ACC112 (cell line): ENCODE data around the gene CLSTN2.

Experiments
- H2AFZ ChIP-seq: fragments of 200-600 bp; sonication (generic); one replicate; pipeline ENCODE4 v1.6.0; 2017; ENCODE audit warnings: antibody characterized with exemption, low read length; ENCODE audit not compliant: unreplicated experiment
- H3K27ac ChIP-seq: fragments of 200-600 bp; sonication (generic); 2 replicates; pipeline ENCODE4 v1.5.1; 2014; ENCODE audit warnings: low read depth, mild to moderate bottlenecking, antibody characterized with exemption, low read length, moderate library complexity
- H3K27me3 ChIP-seq: fragments of 200-600 bp; sonication (generic); 2 replicates; pipeline ENCODE4 v1.6.1; 2014; ENCODE audit warnings: mild to moderate bottlenecking, antibody characterized with exemption, low read length, moderate library complexity, mixed read lengths; ENCODE audit not compliant: insufficient read depth
- H3K36me3 ChIP-seq: fragments of 200-600 bp; sonication (generic); 2 replicates; pipeline ENCODE4 v1.6.1; 2016; ENCODE audit warnings: mild to moderate bottlenecking, antibody characterized with exemption, low read length, moderate library complexity, mixed read lengths; ENCODE audit not compliant: insufficient read depth
- H3K4me1 ChIP-seq: fragments of 200-600 bp; sonication (generic); one replicate; pipeline ENCODE4 v1.6.1; 2016; ENCODE audit warnings: low read length, mixed read lengths; ENCODE audit not compliant: insufficient read depth, unreplicated experiment, control insufficient read depth
- H3K4me3 ChIP-seq: fragments of 200-600 bp; sonication (generic); 2 replicates; pipeline ENCODE4 v1.5.1; 2014; ENCODE audit warnings: mild to moderate bottlenecking, low read depth, low read length
- H3K79me2 ChIP-seq: fragments of 200-600 bp; sonication (generic); one replicate; pipeline ENCODE4 v1.6.0; 2016; ENCODE audit warnings: low read length; ENCODE audit not compliant: control insufficient read depth, unreplicated experiment, insufficient read depth

Gene CLSTN2

DNA sequence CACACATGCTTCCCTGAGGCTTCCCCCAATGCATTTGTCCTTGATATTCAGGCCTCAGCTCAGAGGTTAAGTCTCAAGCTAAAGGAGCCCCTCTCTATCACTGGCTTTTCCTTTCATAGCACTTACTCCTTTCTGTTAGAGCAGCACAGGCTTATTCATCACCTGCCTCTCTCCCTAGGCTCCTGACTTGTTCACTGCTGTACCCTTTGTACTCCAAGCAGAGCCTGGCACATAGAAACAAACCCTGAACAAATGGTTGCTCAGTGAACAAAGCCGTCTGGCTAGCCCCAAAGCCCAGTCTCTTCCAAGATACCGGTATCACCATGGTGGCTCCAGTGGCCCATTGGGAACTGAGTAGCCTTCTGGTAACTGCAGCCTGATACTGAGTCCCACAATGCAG lies 511.7 kb downstream of the CLSTN2 start:
- Histone ChIP-seq H3K36me3 (no peaks in the 10 kb centered on the region), H3K4me1 (no peaks in the 10 kb centered on the region), H3K27me3 (no peaks in the 10 kb centered on the region), H3K4me3 (no peak overlapping the region), H2AFZ (no peak overlapping the region), H3K27ac (no peak overlapping the region), H3K79me2 (no peaks in the 10 kb centered on the region)

DNA sequence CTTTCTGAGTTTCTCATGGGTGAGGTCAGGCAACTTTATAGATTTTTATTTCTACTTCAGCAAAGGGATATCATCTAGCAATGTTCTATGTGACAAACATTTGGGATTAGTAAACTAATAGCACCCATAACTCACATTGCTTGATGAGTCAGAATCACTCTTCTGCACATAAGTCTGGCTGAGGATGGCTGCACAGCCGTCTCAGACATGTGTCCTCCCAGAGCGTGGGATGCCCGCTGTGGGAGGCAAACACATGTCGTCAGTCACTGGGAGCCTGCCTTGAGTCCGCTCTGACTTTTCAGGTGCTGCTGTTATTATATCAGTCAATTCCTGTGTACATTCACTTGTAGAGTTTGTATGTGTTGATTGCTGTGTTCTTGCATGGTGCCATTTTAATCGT lies 512.2 kb downstream of the CLSTN2 start:
- H3K27me3 ChIP-seq: no peaks in the 10 kb centered on the region
- H3K4me3 ChIP-seq: no peak overlapping the region
- no peaks in the 10 kb centered on the region for H3K4me1 ChIP-seq
- H2AFZ ChIP-seq: no peak overlapping the region
- H3K36me3 ChIP-seq: no peaks in the 10 kb centered on the region
- no peaks in the 10 kb centered on the region for H3K79me2 ChIP-seq
- no peak overlapping the region for H3K27ac ChIP-seq

DNA sequence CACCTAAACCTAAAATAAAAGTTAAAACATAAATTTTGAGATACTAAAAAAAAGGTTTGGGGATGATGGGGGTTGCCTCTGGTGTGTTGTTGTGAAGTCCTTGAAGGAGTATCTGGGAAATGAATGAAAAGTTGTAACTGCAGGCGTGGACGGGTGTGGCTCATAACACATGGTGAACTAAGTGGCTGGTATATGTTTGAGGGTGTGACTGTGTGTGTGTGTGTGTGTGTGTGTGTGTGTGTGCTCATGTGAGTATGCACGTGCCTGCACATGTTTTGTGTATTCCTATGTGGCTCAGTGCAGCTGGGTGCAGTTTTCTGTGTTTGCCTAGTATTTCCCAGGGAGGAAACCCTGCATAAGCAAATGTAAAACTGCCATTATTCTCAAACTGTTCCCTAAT lies 513.0 kb downstream of the CLSTN2 start:
- Histone ChIP-seq H3K27ac (no peak overlapping the region), H3K4me3 (no peak overlapping the region), H3K79me2 (no peaks in the 10 kb centered on the region), H2AFZ (no peak overlapping the region), H3K4me1 (no peaks in the 10 kb centered on the region), H3K36me3 (no peaks in the 10 kb centered on the region), H3K27me3 (no peaks in the 10 kb centered on the region)

DNA sequence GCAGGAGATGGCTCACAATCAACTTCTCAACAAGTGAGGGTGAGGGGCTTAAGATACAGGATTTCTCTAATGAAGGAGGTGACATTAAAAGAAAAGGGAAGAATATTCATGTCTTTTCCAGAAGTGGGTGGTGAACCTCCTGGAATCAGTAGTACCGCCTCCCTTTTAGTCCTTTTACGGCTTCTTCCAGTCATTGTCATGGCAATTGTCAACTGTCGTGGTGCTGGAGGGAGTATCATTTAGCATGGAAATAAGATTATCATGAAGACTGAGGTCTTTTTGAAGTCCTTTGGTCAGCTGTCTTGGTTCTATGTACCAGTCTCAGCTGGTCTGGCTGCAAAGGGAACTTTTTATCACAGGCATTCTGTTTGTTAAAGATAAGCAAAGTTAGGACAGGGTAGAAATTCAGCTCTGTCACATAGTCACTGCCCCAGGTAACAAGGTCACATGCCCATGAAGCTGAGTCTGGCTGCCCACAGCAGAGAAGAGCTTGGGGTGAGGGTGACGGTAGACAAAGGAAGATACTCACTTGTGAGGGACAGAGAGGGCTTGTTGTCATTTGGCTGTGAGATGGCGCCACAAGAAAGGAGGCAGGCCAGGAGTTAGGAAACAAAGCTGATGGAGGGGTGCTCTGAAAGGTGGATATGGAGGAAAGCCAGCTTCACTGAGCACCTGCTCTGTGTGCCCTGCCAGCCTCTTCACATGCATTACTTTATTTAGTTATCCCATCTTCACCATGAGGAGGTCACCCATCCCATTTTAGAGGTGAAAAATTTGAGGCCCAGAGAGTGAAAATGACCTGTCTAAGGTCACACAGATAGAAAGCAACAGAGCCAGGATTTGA lies 514.6 kb downstream of the CLSTN2 start:
- no peaks in the 10 kb centered on the region for H3K79me2 ChIP-seq
- no peaks in the 10 kb centered on the region for H3K36me3 ChIP-seq
- no peak overlapping the region for H3K4me3 ChIP-seq
- H3K4me1 ChIP-seq: no peaks in the 10 kb centered on the region
- no peaks in the 10 kb centered on the region for H3K27me3 ChIP-seq
- no peak overlapping the region for H3K27ac ChIP-seq
- H2AFZ ChIP-seq: no peak overlapping the region

DNA sequence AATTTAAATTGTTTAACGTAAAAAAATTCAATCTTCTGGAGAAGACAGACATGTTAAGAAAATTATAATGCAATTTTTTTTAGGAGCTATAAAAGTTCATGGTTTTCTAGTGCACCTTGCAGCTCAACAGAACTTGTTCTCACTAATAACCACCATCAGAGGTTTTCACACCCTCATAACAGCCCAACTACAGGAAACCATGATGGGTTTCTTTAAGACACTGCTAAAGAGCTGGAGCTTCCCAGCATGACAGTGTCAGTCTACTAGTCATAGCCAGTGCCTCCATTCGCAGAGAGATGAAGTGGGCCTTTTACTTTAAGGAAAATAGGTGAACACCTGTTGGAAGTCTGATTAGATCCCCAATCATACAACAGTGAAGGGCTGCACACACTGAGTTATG lies 518.8 kb downstream of the CLSTN2 start:
- Histone ChIP-seq H2AFZ (no peak overlapping the region), H3K27me3 (no peaks in the 10 kb centered on the region), H3K36me3 (no peaks in the 10 kb centered on the region), H3K4me1 (no peaks in the 10 kb centered on the region), H3K27ac (no peak overlapping the region), H3K79me2 (no peaks in the 10 kb centered on the region), H3K4me3 (no peak overlapping the region)

DNA sequence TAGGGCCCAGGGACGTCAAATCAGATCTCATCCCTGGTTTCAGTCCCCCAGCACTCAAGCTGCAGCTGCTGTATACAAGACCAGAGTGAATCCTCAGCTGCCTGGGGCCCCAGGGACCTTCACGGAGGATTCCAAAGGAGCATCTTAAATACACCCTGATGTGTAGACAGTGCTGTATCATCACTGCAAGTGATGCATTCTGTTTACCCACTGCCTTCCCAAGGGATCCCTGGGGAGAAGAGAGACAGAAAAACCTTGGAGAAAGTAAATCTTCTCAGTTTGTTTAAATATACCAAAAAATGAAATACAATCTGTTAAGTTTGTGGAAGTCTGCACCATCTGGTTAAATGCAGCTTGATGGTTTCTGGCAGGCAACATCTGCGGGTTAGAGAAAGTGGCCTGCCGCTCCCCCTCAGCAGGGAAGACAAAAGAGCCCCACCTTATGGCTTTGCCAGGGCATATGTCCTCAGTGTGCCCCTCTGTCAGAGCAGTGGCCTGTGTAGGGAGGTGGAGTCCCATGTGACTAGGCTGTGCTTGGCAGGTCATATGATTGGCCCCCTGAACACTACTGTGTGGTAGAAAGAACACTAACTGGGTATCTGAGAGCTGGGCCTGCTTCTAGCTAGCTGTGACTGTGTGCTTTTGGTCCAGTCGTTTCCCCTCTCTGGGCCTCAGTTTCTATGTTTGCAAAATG lies 520.7 kb downstream of the CLSTN2 start:
- H3K4me3 ChIP-seq: no peak overlapping the region
- no peak overlapping the region for H3K27ac ChIP-seq
- H3K4me1 ChIP-seq: no peaks in the 10 kb centered on the region
- no peaks in the 10 kb centered on the region for H3K27me3 ChIP-seq
- no peak overlapping the region for H2AFZ ChIP-seq
- no peaks in the 10 kb centered on the region for H3K79me2 ChIP-seq
- H3K36me3 ChIP-seq: no peaks in the 10 kb centered on the region

DNA sequence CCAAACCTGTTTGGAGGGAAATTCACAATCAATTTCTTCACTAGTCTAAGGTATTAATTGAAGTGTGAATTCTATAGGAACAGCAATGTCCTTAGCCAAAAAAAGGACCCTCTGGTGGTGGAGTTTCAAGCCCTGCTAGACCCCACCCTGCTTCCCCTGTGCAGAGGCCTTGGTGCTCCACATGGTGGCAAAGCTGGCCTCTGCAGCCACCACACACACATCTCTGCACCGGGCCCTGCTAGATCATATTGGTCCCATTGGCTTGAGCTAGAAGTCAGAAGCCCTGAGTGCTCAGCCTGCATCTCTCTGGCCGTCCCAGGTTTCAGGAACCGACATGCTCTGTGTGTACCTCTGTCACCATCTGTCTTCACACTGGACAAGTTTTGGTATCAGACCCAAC lies 522.0 kb downstream of the CLSTN2 start:
- Histone ChIP-seq H2AFZ (no peak overlapping the region), H3K4me1 (no peaks in the 10 kb centered on the region), H3K4me3 (no peak overlapping the region), H3K27ac (no peak overlapping the region), H3K79me2 (no peaks in the 10 kb centered on the region), H3K27me3 (no peaks in the 10 kb centered on the region), H3K36me3 (no peaks in the 10 kb centered on the region)

DNA sequence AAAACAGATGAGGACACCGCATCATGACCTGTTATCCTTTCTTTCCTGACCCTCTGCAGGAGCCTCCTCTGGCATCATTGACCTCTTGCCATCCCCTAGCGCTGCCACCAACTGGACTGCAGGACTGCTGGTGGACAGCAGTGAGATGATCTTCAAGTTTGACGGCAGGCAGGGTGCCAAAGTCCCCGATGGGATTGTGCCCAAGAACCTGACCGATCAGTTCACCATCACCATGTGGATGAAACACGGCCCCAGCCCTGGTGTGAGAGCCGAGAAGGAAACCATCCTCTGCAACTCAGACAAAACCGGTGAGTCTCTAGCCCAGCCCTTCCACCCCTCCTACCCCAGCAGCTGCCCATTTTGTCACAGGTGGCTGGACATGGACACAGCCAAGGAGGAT lies 524.5 kb downstream of the CLSTN2 start:
- H3K79me2 ChIP-seq: no peaks in the 10 kb centered on the region
- no peak overlapping the region for H3K27ac ChIP-seq
- H2AFZ ChIP-seq: no peak overlapping the region
- no peak overlapping the region for H3K4me3 ChIP-seq
- no peaks in the 10 kb centered on the region for H3K36me3 ChIP-seq
- H3K4me1 ChIP-seq: no peaks in the 10 kb centered on the region
- H3K27me3 ChIP-seq: no peaks in the 10 kb centered on the region

DNA sequence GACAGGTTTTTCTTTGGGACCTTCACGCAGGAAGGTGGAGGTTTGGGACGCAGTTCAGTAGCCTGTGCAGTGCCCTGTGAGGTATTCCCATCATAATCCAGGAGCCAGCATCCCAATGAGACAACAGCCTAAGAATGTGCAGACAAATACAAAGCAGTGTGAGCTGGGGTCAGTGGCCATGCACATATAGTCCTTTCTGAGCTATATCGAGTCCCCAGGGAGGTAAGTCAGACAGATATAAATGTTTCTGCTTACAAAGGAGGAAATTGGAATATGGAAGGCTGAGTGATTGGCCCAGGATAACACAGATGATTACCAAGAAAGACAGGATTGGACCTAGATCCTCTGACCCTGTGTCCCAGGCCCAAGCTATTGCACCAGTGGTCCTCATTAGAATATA lies 526.3 kb downstream of the CLSTN2 start:
- Histone ChIP-seq H2AFZ (no peak overlapping the region), H3K27ac (no peak overlapping the region), H3K4me3 (no peak overlapping the region), H3K36me3 (no peaks in the 10 kb centered on the region), H3K4me1 (no peaks in the 10 kb centered on the region), H3K79me2 (no peaks in the 10 kb centered on the region), H3K27me3 (no peaks in the 10 kb centered on the region)

DNA sequence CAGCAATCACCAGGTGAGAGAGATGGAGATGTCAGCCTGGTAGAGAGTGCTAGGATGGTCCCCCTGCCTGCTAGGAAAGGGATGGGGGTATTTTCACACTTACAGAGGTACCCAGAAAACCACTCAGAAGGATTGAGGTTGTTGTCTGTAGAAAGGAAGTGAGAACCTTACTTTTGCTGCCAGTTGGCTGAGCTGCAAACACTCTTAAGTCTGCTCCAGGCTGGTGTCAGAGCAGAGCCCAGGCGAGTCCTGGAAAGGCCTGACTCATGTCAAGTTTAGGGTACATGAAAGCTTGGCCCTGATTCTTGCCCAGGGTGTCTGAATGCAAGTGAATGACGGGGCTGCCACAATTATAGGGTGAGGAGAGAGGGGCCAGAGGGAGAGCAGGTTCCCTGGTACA lies 528.4 kb downstream of the CLSTN2 start:
- H3K4me1 ChIP-seq: peaks cover 17% of the 10 kb centered on the region
- H3K4me3 ChIP-seq: no peak overlapping the region
- H3K79me2 ChIP-seq: no peaks in the 10 kb centered on the region
- no peak overlapping the region for H3K27ac ChIP-seq
- H2AFZ ChIP-seq: no peak overlapping the region
- H3K27me3 ChIP-seq: no peaks in the 10 kb centered on the region
- H3K36me3 ChIP-seq: no peaks in the 10 kb centered on the region

DNA sequence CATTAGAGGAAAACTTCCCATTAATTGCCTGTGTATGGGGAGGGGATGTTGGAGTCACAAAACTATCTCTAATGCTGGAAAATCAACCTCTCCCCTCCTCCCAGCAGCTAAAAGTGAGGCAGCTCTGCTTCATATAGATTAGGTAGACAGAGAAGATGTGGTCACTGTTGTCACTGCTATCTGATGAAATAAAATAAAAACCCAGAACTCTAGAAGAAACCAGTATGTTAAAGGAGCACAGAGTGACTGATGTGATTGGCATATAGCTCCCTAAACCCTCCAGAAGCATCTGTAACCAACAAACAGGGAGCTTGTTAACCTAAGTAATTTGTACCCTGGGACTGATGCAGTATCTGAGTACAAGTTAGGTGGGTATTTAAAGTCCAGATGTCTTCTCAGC lies 531.0 kb downstream of the CLSTN2 start:
- H2AFZ ChIP-seq: no peak overlapping the region
- peaks cover 31% of the 10 kb centered on the region for H3K4me1 ChIP-seq
- H3K27me3 ChIP-seq: no peaks in the 10 kb centered on the region
- no peaks in the 10 kb centered on the region for H3K36me3 ChIP-seq
- no peaks in the 10 kb centered on the region for H3K79me2 ChIP-seq
- H3K27ac ChIP-seq: no peak overlapping the region
- no peak overlapping the region for H3K4me3 ChIP-seq
